IMR-90 (cell line): ENCODE results near the gene FSTL5. TPM values are rescaled to one million over a fixed set of nuclear protein-coding genes. Genes with fewer than 3 reads are reported as not detected.

Source experiments
- ATAC-seq: fragments of 200-7000 bp; cut with Tn5 transposase; 2 replicates; pipeline ENCODE4 v1.9.1; 2020; ENCODE audit warnings: low read depth, mild to moderate bottlenecking, moderate library complexity
- BruUV-seq: library from RNA; stranded (reverse); fragments of 400-500 nt; replicated peaks from 2 replicates; lab custom pipeline; 2021; lab: Mats Ljungman, UMichigan
- CTCF ChIA-PET: fragments of 300-600 bp; formaldehyde crosslinking; extraction: SDS; loops from one replicate; lab custom pipeline; 2021; ENCODE audit warnings: antibody characterized with exemption; lab: Yijun Ruan, JAX
- POLR2A ChIA-PET: fragments of 300-600 bp; sonication (Branson Sonifier 250); formaldehyde crosslinking; loops from one replicate; lab custom pipeline; 2022; ENCODE audit warnings: antibody characterized with exemption; ENCODE audit not compliant: unreplicated experiment; lab: Charles Lee
- DNase-seq: peaks from one replicate; pipeline ENCODE4 v3.0.0; 2013
- H2AFZ ChIP-seq: replicated peaks from 2 replicates; pipeline ENCODE3; 2013; ENCODE audit warnings: low read length, mild to moderate bottlenecking; ENCODE audit not compliant: poor library complexity
- H2AK5ac ChIP-seq: 2 replicates; pipeline ENCODE4 v1.6.1; 2013; ENCODE audit warnings: low read depth, low read length, inconsistent platforms
- H2AK9ac ChIP-seq: replicated peaks from 2 replicates; pipeline ENCODE3; 2013; ENCODE audit warnings: mild to moderate bottlenecking, low read depth, low read length, moderate library complexity; ENCODE audit not compliant: poor library complexity
- H2BK120ac ChIP-seq: 2 replicates; pipeline ENCODE4 v1.6.1; 2013; ENCODE audit warnings: low read depth, low read length, inconsistent platforms
- H2BK15ac ChIP-seq: 3 replicates; pipeline ENCODE4 v1.6.1; 2013; ENCODE audit warnings: low read depth, low read length, inconsistent platforms
- H2BK20ac ChIP-seq: 2 replicates; pipeline ENCODE4 v1.6.1; 2013; ENCODE audit warnings: low read depth, mild to moderate bottlenecking, inconsistent platforms, low read length, moderate library complexity
- H2BK5ac ChIP-seq: 2 replicates; pipeline ENCODE4 v1.6.1; 2013; ENCODE audit warnings: mild to moderate bottlenecking, low read depth, low read length, inconsistent platforms; ENCODE audit not compliant: poor library complexity, severe bottlenecking
- H3K14ac ChIP-seq: replicated peaks from 2 replicates; pipeline ENCODE4 v1.6.1; 2013; ENCODE audit warnings: low read depth, low read length, inconsistent platforms
- H3K18ac ChIP-seq: 2 replicates; pipeline ENCODE4 v1.6.1; 2013; ENCODE audit warnings: low read depth, low read length, control low read depth
- H3K23ac ChIP-seq: 2 replicates; pipeline ENCODE4 v1.6.1; 2013; ENCODE audit warnings: low read depth, low read length, inconsistent platforms
- H3K27ac ChIP-seq: 2 replicates; pipeline ENCODE4 v1.5.1; 2013; ENCODE audit warnings: mild to moderate bottlenecking, control low read depth, low read length; ENCODE audit not compliant: insufficient read depth
- H3K27me3 ChIP-seq: 2 replicates; pipeline ENCODE4 v1.6.1; 2013; ENCODE audit warnings: low read length; ENCODE audit not compliant: control insufficient read depth, insufficient read depth
- H3K36me3 ChIP-seq: 2 replicates; pipeline ENCODE4 v1.6.1; 2013; ENCODE audit warnings: low read length, mixed read lengths; ENCODE audit not compliant: control insufficient read depth, insufficient read depth
- H3K4ac ChIP-seq: 2 replicates; pipeline ENCODE4 v1.6.1; 2013; ENCODE audit warnings: low read depth, low read length, inconsistent platforms
- H3K4me1 ChIP-seq: 2 replicates; pipeline ENCODE4 v1.6.1; 2013; ENCODE audit warnings: low read length, mixed read lengths; ENCODE audit not compliant: control insufficient read depth, insufficient read depth
- H3K4me2 ChIP-seq: 2 replicates; pipeline ENCODE4 v1.6.1; 2013; ENCODE audit warnings: low read depth, mild to moderate bottlenecking, control low read depth, low read length, moderate library complexity
- H3K4me3 ChIP-seq: 2 replicates; pipeline ENCODE4 v1.5.1; 2013; ENCODE audit warnings: low read depth, mild to moderate bottlenecking, control low read depth, low read length, moderate library complexity; ENCODE audit not compliant: insufficient read depth
- H3K56ac ChIP-seq: 2 replicates; pipeline ENCODE4 v1.6.1; 2013; ENCODE audit warnings: low read length, inconsistent platforms; ENCODE audit not compliant: insufficient read depth; ENCODE audit errors: extremely low read depth
- H3K79me1 ChIP-seq, 2 experiments: 2 replicates each; pipeline ENCODE4 v1.6.1; 2013; ENCODE audit warnings: low read length in 2 of 2, inconsistent platforms in 1 of 2, low read depth in 1 of 2
- H3K9ac ChIP-seq: 2 replicates; pipeline ENCODE4 v1.6.1; 2013; ENCODE audit warnings: low read depth, low read length, control low read depth
- H3K9me1 ChIP-seq: 2 replicates; pipeline ENCODE4 v1.6.1; 2013; ENCODE audit warnings: low read length, inconsistent platforms; ENCODE audit not compliant: insufficient read depth
- H3K9me3 ChIP-seq: 2 replicates; pipeline ENCODE4 v1.6.1; 2013; ENCODE audit warnings: low read length; ENCODE audit not compliant: control insufficient read depth, insufficient read depth
- H4K20me1 ChIP-seq: 2 replicates; pipeline ENCODE4 v1.6.1; 2013; ENCODE audit warnings: low read length, inconsistent platforms; ENCODE audit not compliant: insufficient read depth
- H4K5ac ChIP-seq: 2 replicates; pipeline ENCODE4 v1.6.1; 2013; ENCODE audit warnings: mild to moderate bottlenecking, low read depth, low read length, control low read depth
- H4K8ac ChIP-seq, 2 experiments: 2 replicates each; pipeline ENCODE4 v1.6.1; 2013; ENCODE audit warnings: low read depth in 2 of 2, low read length in 2 of 2, control low read depth in 1 of 2, inconsistent platforms in 1 of 2
- H4K91ac ChIP-seq: 2 replicates; pipeline ENCODE4 v1.6.1; 2013; ENCODE audit warnings: low read depth, low read length, inconsistent platforms; ENCODE audit not compliant: insufficient read depth
- BHLHE40 ChIP-seq: fragments of 150-350 bp; IDR thresholded peaks from 2 replicates; pipeline ENCODE4 v1.6.1; 2016; ENCODE audit warnings: mild to moderate bottlenecking, low read depth, low read length
- CEBPB ChIP-seq: IDR thresholded peaks from 2 replicates; pipeline ENCODE4 v1.6.1; 2012; ENCODE audit warnings: low read depth, low read length, improper control_type of control experiment
- CHD1 ChIP-seq: IDR thresholded peaks from 2 replicates; pipeline ENCODE4 v1.6.1; 2012; ENCODE audit warnings: low read depth, low read length, improper control_type of control experiment
- CTCF ChIP-seq: conservative IDR thresholded peaks from 2 replicates; pipeline ENCODE4 v1.5.1; 2012; ENCODE audit warnings: mild to moderate bottlenecking, low read depth, low read length, improper control_type of control experiment
- ELK1 ChIP-seq: fragments of 150-350 bp; IDR thresholded peaks from 2 replicates; pipeline ENCODE4 v1.6.1; 2016; ENCODE audit warnings: low read depth, mild to moderate bottlenecking, low read length, moderate library complexity, borderline replicate concordance
- FOS ChIP-seq: fragments of 150-350 bp; IDR thresholded peaks from 2 replicates; pipeline ENCODE4 v1.6.1; 2016; ENCODE audit warnings: low read depth, low read length
- MAFK ChIP-seq: IDR thresholded peaks from 2 replicates; pipeline ENCODE4 v1.6.1; 2012; ENCODE audit warnings: low read depth, low read length, improper control_type of control experiment
- MAZ ChIP-seq: IDR thresholded peaks from 2 replicates; pipeline ENCODE4 v1.6.1; 2012; ENCODE audit warnings: low read depth, mild to moderate bottlenecking, low read length, improper control_type of control experiment, moderate library complexity, borderline replicate concordance
- MXI1 ChIP-seq: IDR thresholded peaks from 2 replicates; pipeline ENCODE4 v1.6.1; 2012; ENCODE audit warnings: low read depth, mild to moderate bottlenecking, low read length, moderate library complexity, borderline replicate concordance
- NFE2L2 ChIP-seq: fragments of 150-350 bp; IDR thresholded peaks from 2 replicates; pipeline ENCODE4 v1.6.1; 2016; ENCODE audit warnings: low read depth, mild to moderate bottlenecking, low read length
- POLR2A ChIP-seq: IDR thresholded peaks from 2 replicates; pipeline ENCODE4 v1.6.1; 2012; ENCODE audit warnings: mild to moderate bottlenecking, low read depth, low read length
- RCOR1 ChIP-seq: IDR thresholded peaks from 2 replicates; pipeline ENCODE4 v1.6.1; 2012; ENCODE audit warnings: mild to moderate bottlenecking, low read length, improper control_type of control experiment; ENCODE audit not compliant: insufficient replicate concordance
- RFX5 ChIP-seq: IDR thresholded peaks from 2 replicates; pipeline ENCODE4 v1.8.0; 2012; ENCODE audit warnings: low read depth, mild to moderate bottlenecking, low read length, moderate library complexity
- SMC3 ChIP-seq: fragments of 150-350 bp; IDR thresholded peaks from 2 replicates; pipeline ENCODE4 v1.6.1; 2016; ENCODE audit warnings: low read depth, mild to moderate bottlenecking, antibody characterized with exemption, low read length, moderate library complexity
- USF2 ChIP-seq: fragments of 150-350 bp; IDR thresholded peaks from 2 replicates; pipeline ENCODE4 v1.6.1; 2017; ENCODE audit warnings: mild to moderate bottlenecking, antibody characterized with exemption, low read length, low read depth
- WGBS, 2 experiments: methylation state at CpG; one replicate each; pipeline versions ENCODE4 v1.1.5 to v1.1.7; 2013; ENCODE audit warnings: missing lambda C conversion rate in 2 of 2; ENCODE audit not compliant: insufficient read length in 1 of 2; ENCODE audit errors: extremely low coverage in 2 of 2; 5-methylcytosine and 5-hydroxymethylcytosine counted together
- dilution Hi-C: fragments of 300-500 bp; cut with HindIII; formaldehyde crosslinking; loops from one replicate; pipeline ENCODE4 v1.14.3; 2018; ENCODE audit warnings: low sequenced_read_pairs; ENCODE audit not compliant: unreplicated experiment
- in situ Hi-C: fragments of 300-500 bp; cut with MboI; formaldehyde crosslinking; loops from 3 replicates; pipeline ENCODE4 v1.14.3; 2019; ENCODE audit warnings: low sequenced_read_pairs, inconsistent platforms, mixed read lengths
- intact Hi-C: fragments of 100-400 bp; cut with micrococcal nuclease; formaldehyde crosslinking; loops from 2 replicates; pipeline ENCODE4 v1.10.0; 2022
- polyA plus RNA-seq, 3 experiments: library from polyadenylated mRNA; depleted of rRNA; stranded (reverse); fragments of >200 nt; gene quantifications; 2 replicates each; pipeline ENCODE4 v1.2.3, GENCODE V29; 2012; ENCODE audit warnings: low replicate concordance in 1 of 3
- total RNA-seq: library from RNA; depleted of rRNA; stranded (reverse); fragments of >200 nt; gene quantifications from 2 replicates; pipeline ENCODE4 v1.2.3, GENCODE V29; 2012

Gene FSTL5
- total and polyA plus RNA-seq, 2 of the 4 experiments (the other 2 are of a cell fraction) = under 0.01 TPM; not detected in 1

- Histone ChIP-seq H3K4me3 (no peak overlapping the region), H4K91ac (no peak overlapping the region), H3K9me1 (no peaks in the 10 kb centered on the region), H3K56ac (no peak overlapping the region), H3K36me3 (no peaks in the 10 kb centered on the region), H3K18ac (no peak overlapping the region), H3K14ac (no peak overlapping the region), H2AK9ac (no peak overlapping the region), H4K8ac (no peak overlapping the region), H2BK120ac (no peak overlapping the region), H3K9me3 (no peaks in the 10 kb centered on the region), H2BK20ac (no peak overlapping the region), H3K4me2 (no peak overlapping the region), H3K4ac (no peak overlapping the region), H3K9ac (no peak overlapping the region), H3K79me1 (no peaks in the 10 kb centered on the region), H2BK5ac (no peak overlapping the region), H4K5ac (no peak overlapping the region), H4K20me1 (no peaks in the 10 kb centered on the region), H2BK15ac (no peak overlapping the region), H3K27me3 (no peaks in the 10 kb centered on the region), H2AFZ (no peak overlapping the region), H3K27ac (no peak overlapping the region), H2AK5ac (no peak overlapping the region), H3K23ac (no peak overlapping the region), H3K4me1 (no peaks in the 10 kb centered on the region)
- ChIA-PET CTCF (no interaction called here), POLR2A (no interaction called here)
- in situ Hi-C loops (no loop called here), dilution Hi-C loops (no loop called here), intact Hi-C loops (no loop called here)
- DNase-seq (no peak), ATAC-seq (no peak)
- TF ChIP-seq RFX5 (no peak), CEBPB (no peak), BHLHE40 (no peak), MXI1 (no peak), CTCF (no peak), MAZ (no peak), NFE2L2 (no peak), RCOR1 (no peak), MAFK (no peak), ELK1 (no peak), FOS (no peak), USF2 (no peak), SMC3 (no peak), CHD1 (no peak), POLR2A (no peak)
- BruUV-seq = no TSS peak
- no CpG with 5 or more reads among the region's 6 CpGs for WGBS, 2 experiments
Observed at GRCh38 chr4:161585011-161585410, 578.8 kb downstream of the FSTL5 start.
